ENCODE measurements around the gene DIPK1B.
"Not testable (repeated sequence)": the region's sequence is repeated elsewhere in the genome, so short reads cannot be mapped to it uniquely, and the experiment has no call there.

DIPK1B gene

GRCh38 chr9:136755302-136756133 is 43.1 kb downstream of the DIPK1B start:
- DNase-seq: not testable (repeated sequence)

- no peak for DNase-seq
Observed at GRCh38 chr9:136756134-136756438, 43.7 kb downstream of the DIPK1B start.

- DNase-seq: no peak
Observed at GRCh38 chr9:136756836-136757235, 44.5 kb downstream of the DIPK1B start.

GRCh38 chr9:136757328-136757727 is 45.0 kb downstream of the DIPK1B start:
- no peak for DNase-seq

GRCh38 chr9:136757751-136758140 is 45.4 kb downstream of the DIPK1B start:
- no peak for DNase-seq

- DNase-seq: no peak
Observed at GRCh38 chr9:136759001-136759400, 46.6 kb downstream of the DIPK1B start.

GRCh38 chr9:136759436-136760325 is 47.3 kb downstream of the DIPK1B start:
- no peak for DNase-seq

- DNase-seq: no peak
Observed at GRCh38 chr9:136760424-136760823, 48.1 kb downstream of the DIPK1B start.

GRCh38 chr9:136760834-136761544 is 48.6 kb downstream of the DIPK1B start:
- DNase-seq: not testable (repeated sequence)

- DNase-seq: no peak
Observed at GRCh38 chr9:136761545-136761981, 49.2 kb downstream of the DIPK1B start.

- DNase-seq: no peak
Observed at GRCh38 chr9:136762221-136762691, 49.9 kb downstream of the DIPK1B start.

- DNase-seq: peak; percentile 76
Observed at GRCh38 chr9:136762915-136763648, 50.7 kb downstream of the DIPK1B start.

- no peak for DNase-seq
Observed at GRCh38 chr9:136763649-136764035, 51.3 kb downstream of the DIPK1B start.

GRCh38 chr9:136764301-136764891 is 52.0 kb downstream of the DIPK1B start, which contains the start of gene LCN15:
Gene LCN15, minus strand, starts transcription at chr9:136764518. Its CDS starts 30 bp downstream, at chr9:136764488.
- no peak for DNase-seq

- DNase-seq: no peak
Observed at GRCh38 chr9:136765041-136765440, 52.7 kb downstream of the DIPK1B start.

- DNase-seq: not testable (repeated sequence)
Observed at GRCh38 chr9:136765745-136766409, 53.5 kb downstream of the DIPK1B start.

- peak; percentile 68 for DNase-seq
Observed at GRCh38 chr9:136766410-136767120, 54.2 kb downstream of the DIPK1B start.

- DNase-seq: peak; percentile 81
Observed at GRCh38 chr9:136769710-136770191, 57.4 kb downstream of the DIPK1B start.

GRCh38 chr9:136771907-136772415 is 59.6 kb downstream of the DIPK1B start:
- no peak for DNase-seq

- DNase-seq: no peak
Observed at GRCh38 chr9:136773386-136774044, 61.1 kb downstream of the DIPK1B start.

All from activated CD8-positive, alpha-beta memory T cell treated with anti-CD3 and anti-CD28 coated beads, Interleukin-2, amount 50 U/mL, for 48 hours (primary cell).